Measurements from ENCODE around the gene KCNQ4. TPM values are rescaled to one million over a fixed set of nuclear protein-coding genes. Genes with fewer than 3 reads are reported as not detected.

Gene KCNQ4
- polyA plus RNA-seq, 3 donors = 0.13 TPM; not detected in 2

DNA sequence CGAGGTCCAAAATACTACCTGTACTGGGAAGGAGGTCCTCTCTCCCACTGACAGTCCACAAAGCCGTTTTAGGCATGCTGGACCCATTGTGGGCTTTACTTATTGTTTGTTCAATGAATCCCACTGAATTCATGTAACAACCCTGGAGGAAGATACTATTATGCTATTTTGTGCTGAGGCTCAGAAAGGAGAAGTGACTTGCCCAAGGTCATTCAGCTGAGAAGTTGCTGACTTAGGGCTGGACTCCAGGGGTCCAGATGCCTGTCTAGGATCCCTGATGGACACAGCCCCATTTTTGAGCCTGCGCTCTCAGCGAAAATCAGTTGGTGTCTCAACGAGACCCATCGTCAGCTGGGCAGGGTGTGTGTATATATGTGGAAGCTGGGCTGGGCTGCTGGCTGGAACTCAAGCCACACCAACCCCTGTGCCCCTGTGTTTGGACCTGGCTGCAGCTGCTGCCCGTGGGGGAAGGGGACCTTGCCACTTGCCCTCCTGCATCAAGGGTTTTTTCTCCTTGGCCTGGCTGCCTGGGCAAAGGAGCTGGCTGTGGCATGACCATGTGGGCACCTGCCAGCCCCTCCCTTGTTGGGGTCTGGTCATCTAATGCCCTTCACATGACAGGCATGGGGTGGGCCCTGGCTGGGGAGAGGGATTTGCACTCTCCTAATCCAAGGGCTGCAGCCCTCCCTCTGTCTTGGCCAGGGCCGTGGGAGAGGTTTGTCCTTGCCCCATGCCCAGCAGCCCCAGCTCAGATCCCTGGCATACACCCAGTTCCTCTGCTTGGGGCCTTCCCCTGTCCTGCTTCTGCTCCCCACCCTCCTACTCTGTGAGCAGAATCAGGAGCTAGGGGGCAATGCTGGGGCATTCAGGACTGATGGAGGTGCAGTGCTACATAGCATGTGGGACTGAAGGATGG, 15.0 kb downstream of the KCNQ4 start:
- DNase-seq = no peak
- no peaks in the 10 kb centered on the region for H3K36me3 ChIP-seq (replicated peaks in 1 of 2; ENCODE audit: control insufficient read depth in 1 of 2, insufficient read depth in 2 of 2, low read length in 2 of 2)
- H2AFZ ChIP-seq (ENCODE audit: insufficient read depth, low read depth, low read length, poor library complexity, severe bottlenecking) = no peak overlapping the region
- intact Hi-C loops (cut with micrococcal nuclease) = no loop called here
- no peaks in the 10 kb centered on the region for H3K9me3 ChIP-seq (replicated peaks in 1 of 2; ENCODE audit: control insufficient read depth in 1 of 2, insufficient read depth in 1 of 2, low read length in 2 of 2)
- no peak overlapping the region for H3K4me2 ChIP-seq (replicated peaks; ENCODE audit: extremely low read depth, low read length, poor library complexity, severe bottlenecking)
- TF ChIP-seq, protein P1, sequence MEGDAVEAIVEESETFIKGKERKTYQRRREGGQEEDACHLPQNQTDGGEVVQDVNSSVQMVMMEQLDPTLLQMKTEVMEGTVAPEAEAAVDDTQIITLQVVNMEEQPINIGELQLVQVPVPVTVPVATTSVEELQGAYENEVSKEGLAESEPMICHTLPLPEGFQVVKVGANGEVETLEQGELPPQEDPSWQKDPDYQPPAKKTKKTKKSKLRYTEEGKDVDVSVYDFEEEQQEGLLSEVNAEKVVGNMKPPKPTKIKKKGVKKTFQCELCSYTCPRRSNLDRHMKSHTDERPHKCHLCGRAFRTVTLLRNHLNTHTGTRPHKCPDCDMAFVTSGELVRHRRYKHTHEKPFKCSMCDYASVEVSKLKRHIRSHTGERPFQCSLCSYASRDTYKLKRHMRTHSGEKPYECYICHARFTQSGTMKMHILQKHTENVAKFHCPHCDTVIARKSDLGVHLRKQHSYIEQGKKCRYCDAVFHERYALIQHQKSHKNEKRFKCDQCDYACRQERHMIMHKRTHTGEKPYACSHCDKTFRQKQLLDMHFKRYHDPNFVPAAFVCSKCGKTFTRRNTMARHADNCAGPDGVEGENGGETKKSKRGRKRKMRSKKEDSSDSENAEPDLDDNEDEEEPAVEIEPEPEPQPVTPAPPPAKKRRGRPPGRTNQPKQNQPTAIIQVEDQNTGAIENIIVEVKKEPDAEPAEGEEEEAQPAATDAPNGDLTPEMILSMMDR (IDR thresholded peaks at IDR 0.05) = no peak
- H3K4me1 Mint-ChIP-seq = peaks cover 28% of the 10 kb centered on the region
- H3K36me3 Mint-ChIP-seq = no peaks in the 10 kb centered on the region
- H3K4me3 Mint-ChIP-seq = no peak overlapping the region
- H3K27ac Mint-ChIP-seq = no peak overlapping the region
- no peaks in the 10 kb centered on the region for H3K27me3 ChIP-seq (ENCODE audit: control insufficient read depth in 2 of 2, insufficient read depth in 2 of 2, low read length in 2 of 2)
- H3K4me3 ChIP-seq (replicated peaks in 1 of 3; ENCODE audit: low read depth in 2 of 3, low read length in 3 of 3) = no peak overlapping the region
- H3K79me2 ChIP-seq (ENCODE audit: insufficient read depth, low read length) = no peaks in the 10 kb centered on the region
- peaks cover 18 to 26% of the 10 kb centered on the region in 2 donors for H3K4me1 ChIP-seq (ENCODE audit: control insufficient read depth in 1 of 2, insufficient read depth in 2 of 2, low read length in 2 of 2)
- no peaks in the 10 kb centered on the region for H4K20me1 ChIP-seq (ENCODE audit: insufficient read depth, low read length)
- H3K9me3 Mint-ChIP-seq = no peaks in the 10 kb centered on the region
- WGBS (ENCODE audit: insufficient coverage) = 91% methylated on average over 4 of the region's 8 CpGs
- peaks cover 8 to 9% (median 8%) of the 10 kb centered on the region in 3 donors for H3K27me3 Mint-ChIP-seq (ENCODE audit: low read depth in 3 of 3)
- no peak overlapping the region for H3K9ac ChIP-seq (ENCODE audit: insufficient read depth, low read length, poor library complexity, severe bottlenecking)
- H3K27ac ChIP-seq (ENCODE audit: low read depth in 1 of 2, low read length in 2 of 2) = no peak overlapping the region

DNA sequence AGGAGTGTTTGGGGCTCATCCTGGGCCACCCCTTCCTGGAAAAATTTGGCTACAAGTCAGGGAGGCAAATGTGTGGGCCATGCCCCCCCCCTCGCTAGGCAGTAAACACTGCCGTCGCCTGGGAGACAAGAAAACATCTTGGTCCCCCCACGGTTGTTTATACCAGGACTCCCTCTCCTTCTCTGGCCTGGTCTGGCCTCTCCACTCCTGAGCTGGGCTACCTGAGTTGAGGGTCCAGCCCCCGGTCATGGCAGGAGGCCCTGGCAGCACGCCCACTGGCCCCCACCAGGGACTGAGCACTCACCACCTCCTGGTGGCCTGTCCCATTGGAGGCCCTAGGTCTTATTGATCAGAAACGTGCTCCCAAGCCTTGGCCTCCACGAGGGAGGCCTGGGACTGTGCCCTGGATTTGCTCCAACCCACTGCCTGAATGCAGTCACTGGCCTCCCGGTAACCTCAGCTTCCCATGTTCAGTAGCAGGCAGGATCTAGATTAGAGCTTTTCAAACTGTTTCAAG, 15.8 kb downstream of the KCNQ4 start:
- Histone ChIP-seq H3K4me1 (ENCODE audit: control insufficient read depth in 1 of 2, insufficient read depth in 2 of 2, low read length in 2 of 2) (peaks cover 18 to 26% of the 10 kb centered on the region in 2 donors), H3K27ac (ENCODE audit: low read depth in 1 of 2, low read length in 2 of 2) (no peak overlapping the region), H4K20me1 (ENCODE audit: insufficient read depth, low read length) (no peaks in the 10 kb centered on the region), H3K79me2 (ENCODE audit: insufficient read depth, low read length) (no peaks in the 10 kb centered on the region), H3K36me3 (replicated peaks in 1 of 2; ENCODE audit: control insufficient read depth in 1 of 2, insufficient read depth in 2 of 2, low read length in 2 of 2) (no peaks in the 10 kb centered on the region), H3K4me2 (replicated peaks; ENCODE audit: extremely low read depth, low read length, poor library complexity, severe bottlenecking) (no peak overlapping the region), H3K9me3 (replicated peaks in 1 of 2; ENCODE audit: control insufficient read depth in 1 of 2, insufficient read depth in 1 of 2, low read length in 2 of 2) (no peaks in the 10 kb centered on the region), H3K9ac (ENCODE audit: insufficient read depth, low read length, poor library complexity, severe bottlenecking) (no peak overlapping the region), H2AFZ (ENCODE audit: insufficient read depth, low read depth, low read length, poor library complexity, severe bottlenecking) (no peak overlapping the region), H3K4me3 (replicated peaks in 1 of 3; ENCODE audit: low read depth in 2 of 3, low read length in 3 of 3) (no peak overlapping the region), H3K27me3 (ENCODE audit: control insufficient read depth in 2 of 2, insufficient read depth in 2 of 2, low read length in 2 of 2) (no peaks in the 10 kb centered on the region)
- Mint-ChIP-seq H3K9me3 (no peaks in the 10 kb centered on the region), H3K27ac (peak overlapping the region in 1 of 7 donors; percentile 20), H3K36me3 (no peaks in the 10 kb centered on the region), H3K4me3 (no peak overlapping the region), H3K4me1 (peaks cover 28% of the 10 kb centered on the region), H3K27me3 (ENCODE audit: low read depth in 3 of 3) (peaks cover 8 to 10% (median 9%) of the 10 kb centered on the region in 3 donors)
- WGBS (ENCODE audit: insufficient coverage) = 71% methylated on average over 9 of the region's 9 CpGs
- intact Hi-C loops (cut with micrococcal nuclease) = no loop called here
- TF ChIP-seq, protein P1 (IDR thresholded peaks at IDR 0.05) = no peak
- no peak for DNase-seq

Data from CD14-positive monocyte (primary cell).